ENCODE results near the gene CSF1R.

The CSF1R gene

GRCh38 chr5:150085950-150086715, at the start of gene CSF1R:
CSF1R (minus strand) TSS chr5:150086554; CDS start chr5:150086427, 127 bp downstream.
- no peak for DNase-seq

GRCh38 chr5:150135557-150136304, 49.4 kb upstream of the CSF1R start:
- no peak for DNase-seq

- no peak for DNase-seq
Observed at GRCh38 chr5:150134198-150134588, 47.8 kb upstream of the CSF1R start.

GRCh38 chr5:150133581-150134197, 47.3 kb upstream of the CSF1R start:
- no peak for DNase-seq

- DNase-seq = no peak
Observed at GRCh38 chr5:150132740-150133139, 46.4 kb upstream of the CSF1R start.

- no peak for DNase-seq
Observed at GRCh38 chr5:150131978-150132694, 45.8 kb upstream of the CSF1R start.

- no peak for DNase-seq
Observed at GRCh38 chr5:150131461-150131860, 45.1 kb upstream of the CSF1R start.

- no peak for DNase-seq
Observed at GRCh38 chr5:150130493-150130922, 44.2 kb upstream of the CSF1R start.

GRCh38 chr5:150129813-150130492, 43.6 kb upstream of the CSF1R start:
- peak; percentile 30 for DNase-seq

- DNase-seq = no peak
Observed at GRCh38 chr5:150129454-150129812, 43.1 kb upstream of the CSF1R start.

GRCh38 chr5:150126921-150127265, 40.5 kb upstream of the CSF1R start:
- no peak for DNase-seq

- no peak for DNase-seq
Observed at GRCh38 chr5:150126199-150126920, 40.0 kb upstream of the CSF1R start.

GRCh38 chr5:150125334-150125733, 39.0 kb upstream of the CSF1R start:
- DNase-seq = no peak

- no peak for DNase-seq
Observed at GRCh38 chr5:150124596-150124995, 38.2 kb upstream of the CSF1R start.

GRCh38 chr5:150124111-150124557, 37.8 kb upstream of the CSF1R start:
- DNase-seq = no peak

GRCh38 chr5:150123542-150123941, 37.2 kb upstream of the CSF1R start:
- DNase-seq = no peak

GRCh38 chr5:150122536-150123481, 36.5 kb upstream of the CSF1R start:
- no peak for DNase-seq

- DNase-seq = no peak
Observed at GRCh38 chr5:150122158-150122510, 35.8 kb upstream of the CSF1R start.

GRCh38 chr5:150121448-150122157, 35.2 kb upstream of the CSF1R start:
- no peak for DNase-seq
